HEK293 (cell line): ENCODE measurements around the gene HSD3B1.

Experiments used
- KLF8 ChIP-seq: fragments of 450-650 bp; formaldehyde crosslinking; IDR thresholded peaks from 2 replicates; pipeline ENCODE4 v1.5.1; 2016; ENCODE audit warnings: missing biosample characterization, missing genetic modification characterization
- ZNF792 ChIP-seq: fragments of 450-650 bp; formaldehyde crosslinking; IDR thresholded peaks from 2 replicates; pipeline ENCODE4 v1.5.1; 2016; ENCODE audit warnings: missing biosample characterization, missing genetic modification characterization
- ZNF830 ChIP-seq: fragments of 450-650 bp; IDR thresholded peaks from 2 replicates; pipeline ENCODE4 v1.5.0; 2018; ENCODE audit warnings: missing biosample characterization, missing genetic modification characterization, low read depth, mild to moderate bottlenecking, moderate library complexity
- TF ChIP-seq, protein P1 (sequence below): IDR thresholded peaks from 2 replicates; pipeline ENCODE4 v1.6.1; 2011; ENCODE audit warnings: mild to moderate bottlenecking, low read depth, low read length, borderline replicate concordance

DNA sequence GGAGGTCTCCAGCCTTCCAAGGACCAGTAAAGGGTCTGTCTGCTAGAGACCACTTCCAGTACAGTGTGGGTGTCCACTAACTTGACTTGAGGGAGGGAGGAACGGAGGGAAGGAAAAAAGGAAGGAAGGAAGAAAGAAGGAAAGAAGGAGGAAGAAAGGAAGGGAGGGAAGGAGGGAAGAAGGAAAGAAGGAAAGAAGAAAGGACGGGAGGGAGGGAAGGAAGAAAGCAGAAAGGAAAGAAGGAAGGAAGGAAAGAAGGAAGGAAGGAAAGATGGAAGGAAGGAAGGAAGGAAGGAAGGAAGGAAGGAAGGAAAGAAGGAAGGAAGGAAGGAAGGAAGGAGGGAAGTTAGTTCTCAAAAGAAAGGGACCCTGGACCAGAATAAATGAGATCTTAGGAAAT lies 26.8 kb upstream of the HSD3B1 start:
- TF ChIP-seq, protein P1, sequence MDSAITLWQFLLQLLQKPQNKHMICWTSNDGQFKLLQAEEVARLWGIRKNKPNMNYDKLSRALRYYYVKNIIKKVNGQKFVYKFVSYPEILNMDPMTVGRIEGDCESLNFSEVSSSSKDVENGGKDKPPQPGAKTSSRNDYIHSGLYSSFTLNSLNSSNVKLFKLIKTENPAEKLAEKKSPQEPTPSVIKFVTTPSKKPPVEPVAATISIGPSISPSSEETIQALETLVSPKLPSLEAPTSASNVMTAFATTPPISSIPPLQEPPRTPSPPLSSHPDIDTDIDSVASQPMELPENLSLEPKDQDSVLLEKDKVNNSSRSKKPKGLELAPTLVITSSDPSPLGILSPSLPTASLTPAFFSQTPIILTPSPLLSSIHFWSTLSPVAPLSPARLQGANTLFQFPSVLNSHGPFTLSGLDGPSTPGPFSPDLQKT = no peak
- TF ChIP-seq KLF8 (tag by site-specific recombination) = no peak
- TF ChIP-seq ZNF792 (tag by site-specific recombination) = no peak
- TF ChIP-seq ZNF830 (tag by site-specific recombination) = no peak
